AG20443 (cell line): ENCODE measurements around the gene MITF.

Source experiments
- DNase-seq: peaks from one replicate; pipeline ENCODE4 v3.0.0; 2012; ENCODE audit warnings: low spot score, mixed read lengths

The MITF gene

GRCh38 chr3:69729147-69729919 is 9.9 kb upstream of the MITF start:
- no peak for DNase-seq

- no peak for DNase-seq
Measured at GRCh38 chr3:69731080-69731479, 8.2 kb upstream of the MITF start.

DNA sequence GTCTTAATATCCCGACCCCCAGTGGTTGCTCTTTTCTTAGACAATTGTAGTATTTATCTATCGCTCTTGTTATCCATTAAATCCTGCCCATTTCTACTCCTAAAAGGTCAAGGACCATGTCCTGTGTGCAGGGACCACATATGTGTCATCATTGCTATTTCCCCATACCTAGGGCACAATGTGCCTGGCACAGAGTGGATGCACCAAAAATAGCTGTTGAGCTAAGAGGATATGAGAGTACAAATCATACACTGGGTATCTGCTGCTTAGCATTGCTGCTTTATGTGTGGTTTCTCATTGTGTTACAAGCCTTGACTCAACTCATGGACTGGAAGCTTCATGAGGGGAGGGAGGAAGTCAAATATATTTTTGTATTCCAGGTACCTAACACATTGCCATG is 3.4 kb upstream of the MITF start:
- DNase-seq, result no peak

GRCh38 chr3:69737392-69737791 is 1.9 kb upstream of the MITF start:
- DNase-seq, result no peak

GRCh38 chr3:69738315-69738714 is 949 bp upstream of the MITF start:
- DNase-seq, result no peak

DNA sequence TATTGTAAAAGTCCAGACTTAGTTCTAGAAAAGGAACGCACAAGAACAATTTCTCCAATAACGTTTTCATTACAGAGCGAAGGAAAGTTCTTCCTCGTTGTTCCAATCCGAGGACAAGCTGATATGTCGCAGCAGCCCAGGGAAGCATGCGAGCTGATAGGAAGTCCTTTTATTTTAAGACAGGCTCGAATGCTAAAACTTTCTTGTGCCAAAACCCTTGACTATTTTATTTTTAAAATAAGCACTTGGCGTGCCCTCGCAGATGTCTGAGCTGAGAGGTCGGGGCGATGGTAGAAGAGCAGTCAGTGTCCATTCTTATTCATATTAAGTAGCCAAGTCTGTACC is 433 bp upstream of the MITF start:
- DNase-seq, result no peak

GRCh38 chr3:69740103-69741021 is 1.1 kb downstream of the MITF start:
- peak; percentile 18 for DNase-seq

GRCh38 chr3:69741032-69741767 is 1.9 kb downstream of the MITF start:
- no peak for DNase-seq

DNA sequence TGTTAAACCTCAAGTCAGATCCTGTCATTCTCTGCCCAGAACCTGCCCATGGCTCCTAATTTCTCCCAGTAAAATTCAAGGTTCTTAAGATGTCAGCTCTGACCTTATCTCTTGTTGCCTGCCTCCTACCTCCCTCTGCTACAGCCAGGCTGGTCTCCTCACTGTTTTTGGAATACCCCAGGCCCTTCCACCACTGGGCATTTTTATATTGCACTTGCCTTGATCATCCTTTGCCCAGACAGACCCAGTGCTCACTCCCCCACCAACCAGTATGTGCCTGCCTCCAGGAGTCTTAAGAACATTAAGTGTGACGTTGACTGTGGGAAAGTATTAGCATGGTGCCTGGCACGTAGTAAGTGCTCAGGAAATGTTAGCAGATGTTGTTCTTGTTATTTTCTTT is 3.1 kb downstream of the MITF start:
- no peak for DNase-seq

DNA sequence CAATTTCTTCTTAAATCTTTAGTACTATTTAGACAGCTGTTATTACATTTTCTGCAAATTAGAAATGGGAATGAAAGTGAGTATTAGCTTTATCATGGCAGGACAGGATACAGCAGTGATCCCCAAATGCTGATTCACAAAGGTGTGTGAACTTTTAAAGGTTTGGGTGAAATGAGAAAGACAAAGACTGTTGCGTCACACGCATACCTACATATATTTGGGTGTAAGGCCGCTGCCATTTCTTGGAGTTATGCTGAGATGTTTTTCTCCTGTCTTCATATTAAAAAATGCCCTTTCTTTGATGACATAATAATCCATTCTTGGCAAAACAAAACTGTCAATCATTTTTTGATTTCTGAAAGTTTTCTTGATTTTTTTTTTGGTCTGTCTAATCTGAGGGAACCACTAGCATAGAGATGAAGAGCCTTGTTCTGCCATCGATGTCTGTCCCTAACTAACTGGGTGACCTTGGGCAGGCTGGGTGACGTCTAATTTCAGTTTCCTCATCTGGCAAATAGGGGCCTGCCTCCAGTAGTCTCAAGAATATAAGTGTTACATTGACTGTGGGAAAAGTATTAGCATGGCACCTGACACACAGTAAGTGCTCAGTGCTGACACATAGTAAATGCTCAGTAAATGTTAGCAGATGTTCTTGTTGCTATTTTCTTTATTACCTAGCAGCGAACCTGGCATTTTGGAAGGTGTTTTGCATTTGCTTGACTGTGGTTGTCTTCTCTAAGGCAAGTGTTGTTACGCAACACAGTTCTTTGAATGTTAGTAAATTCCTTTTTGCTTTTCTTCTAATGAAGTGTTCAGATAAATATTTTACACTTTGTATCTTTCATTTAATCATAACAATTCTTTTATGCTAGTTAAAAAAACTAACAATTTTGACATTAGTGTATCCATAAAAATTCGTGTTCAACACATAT is 5.0 kb downstream of the MITF start:
- no peak for DNase-seq

DNA sequence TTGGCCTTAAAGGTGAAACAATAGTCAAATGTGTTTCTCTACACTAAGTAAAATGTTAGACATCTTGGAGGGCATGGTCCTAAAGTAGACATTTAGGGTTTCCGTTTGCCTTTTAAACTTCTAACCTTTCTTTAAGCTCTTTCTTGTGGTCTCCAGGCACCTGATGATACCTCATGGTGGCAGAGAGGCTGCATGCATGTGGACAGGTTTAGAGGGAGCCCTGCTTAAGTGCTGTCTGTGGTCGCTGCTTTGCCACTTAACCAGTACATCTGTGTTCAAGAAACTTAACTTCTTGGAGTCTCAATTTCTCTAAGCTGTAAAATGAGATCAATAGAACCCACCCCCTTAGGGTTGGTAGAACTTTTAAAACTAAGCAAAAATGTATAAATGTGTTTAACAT is 6.2 kb downstream of the MITF start:
- DNase-seq, result no peak

DNA sequence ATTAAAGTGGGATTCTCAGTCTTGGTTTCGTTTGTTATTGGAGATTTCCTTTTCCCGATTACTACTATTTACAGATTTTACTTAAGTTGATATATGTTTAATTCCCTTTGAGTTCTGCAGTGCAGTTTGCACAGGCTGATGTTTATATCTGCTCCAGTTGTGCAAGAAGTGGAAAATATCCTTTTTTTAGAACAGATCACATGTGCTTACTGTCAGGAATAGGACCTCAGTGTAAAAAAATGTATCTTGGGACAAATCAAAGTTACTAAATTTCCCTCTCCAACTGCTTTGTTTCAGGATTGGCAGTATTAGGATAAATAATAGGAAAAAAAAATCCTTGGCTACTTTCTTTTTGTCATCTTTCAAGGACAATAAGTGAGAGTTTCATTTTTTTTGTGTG is 6.9 kb downstream of the MITF start:
- DNase-seq, result no peak

- no peak for DNase-seq
Measured at GRCh38 chr3:69747511-69748258, 8.4 kb downstream of the MITF start.

DNA sequence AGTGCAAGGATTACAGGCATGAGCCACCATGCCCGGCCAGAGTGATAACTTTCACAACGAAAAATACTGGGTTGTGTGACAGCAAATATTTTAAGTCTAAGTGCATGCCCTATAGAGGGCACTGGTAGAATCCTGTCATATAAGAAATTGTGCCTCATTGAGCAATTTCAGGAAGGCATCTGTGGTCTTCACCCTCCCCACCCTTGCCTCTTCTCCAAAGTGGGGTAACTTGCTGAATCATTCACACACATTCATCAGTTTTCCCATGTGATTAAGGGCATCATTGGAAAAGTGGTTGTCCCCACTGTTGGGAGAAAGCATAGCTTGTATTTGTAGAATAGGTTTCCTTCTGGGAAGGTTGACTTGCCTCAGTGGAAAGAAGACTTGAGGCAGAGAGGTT is 9.2 kb downstream of the MITF start:
- no peak for DNase-seq

- no peak for DNase-seq
Measured at GRCh38 chr3:69749461-69749860, 10.2 kb downstream of the MITF start.

- DNase-seq, result no peak
Measured at GRCh38 chr3:69750549-69750948, 11.3 kb downstream of the MITF start.

DNA sequence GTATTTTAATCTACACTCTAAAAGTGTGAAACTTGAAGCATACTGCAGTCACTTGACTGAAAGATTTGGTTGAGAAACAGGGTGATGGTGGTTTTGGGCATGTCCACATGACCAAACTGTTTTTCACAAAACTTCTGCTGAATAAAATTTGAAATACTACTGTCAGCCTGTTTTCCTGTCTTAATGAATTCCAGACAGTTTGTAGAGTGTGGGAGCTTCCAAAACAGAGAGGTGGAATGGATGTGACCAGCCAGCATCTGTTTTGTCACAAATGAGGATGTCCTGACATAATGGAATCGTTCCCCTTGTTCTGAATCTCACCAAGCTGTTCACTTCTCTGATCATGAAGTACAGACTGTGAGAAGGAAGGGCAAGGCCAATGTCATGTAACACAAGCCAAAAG is 11.8 kb downstream of the MITF start:
- DNase-seq, result no peak

DNA sequence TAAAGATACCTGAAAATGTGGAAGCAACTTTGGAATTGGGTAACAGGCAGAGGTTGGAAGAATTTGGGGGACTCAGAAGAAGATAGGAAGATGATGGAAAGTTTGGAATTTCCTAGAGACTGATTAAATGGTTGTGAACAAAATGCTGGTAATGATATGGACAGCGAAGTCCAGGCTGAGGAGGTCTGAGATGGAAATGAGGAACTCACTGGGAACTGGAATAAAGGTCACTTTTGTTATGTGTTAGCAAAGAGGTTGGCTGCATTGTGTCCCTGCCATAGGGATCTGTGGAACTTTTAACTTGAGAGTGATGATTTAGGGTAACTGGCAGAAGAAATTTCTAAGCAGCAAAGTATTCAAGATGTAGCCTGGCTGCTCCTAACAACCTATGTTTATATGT is 13.0 kb downstream of the MITF start:
- no peak for DNase-seq

GRCh38 chr3:69753179-69753775 is 14.0 kb downstream of the MITF start:
- DNase-seq, result no peak

GRCh38 chr3:69755795-69756194 is 16.5 kb downstream of the MITF start:
- DNase-seq, result no peak
